ENCODE measurements around the gene CACNA1I.

CACNA1I gene

GRCh38 chr22:39524753-39525657 lies 45.5 kb upstream of the CACNA1I start:
- DNase-seq (ENCODE audit: extremely low spot score), result no peak
- TF ChIP-seq SP1 (IDR thresholded peaks at IDR 0.05), result no peak
- no peak for TF ChIP-seq L3MBTL2 (conservative IDR thresholded peaks at IDR 0.05)
- no peak for TF ChIP-seq FOXK2 (IDR thresholded peaks at IDR 0.05)
- TF ChIP-seq HDGF (IDR thresholded peaks at IDR 0.05; ENCODE audit: borderline replicate concordance), result no peak
- ChIA-PET CTCF (interaction anchor here (0.9 to 1.8 kb wide), 4 partner anchors 10 to 63 kb away, joined by 5 to 7 read pairs (median 6); no protein-coding TSS in a partner anchor), POLR2A (interaction anchor here (0.6 to 10.2 kb wide), 15 partner anchors 10 to 209 kb away, joined by 3 to 100 read pairs (median 3); partner anchors contain the start of genes MIEF1 and RPL3)

- no peak for DNase-seq (ENCODE audit: extremely low spot score)
- ChIA-PET CTCF (interaction anchor here (1.1 kb wide), 1 partner anchor 29 kb away, joined by 3 read pairs; no protein-coding TSS in a partner anchor), POLR2A (interaction anchor here (0.6 to 10.2 kb wide), 5 partner anchors 24 to 209 kb away, joined by 3 to 100 read pairs (median 10); partner anchors contain the start of gene MIEF1)
- TF ChIP-seq ZNF384 (IDR thresholded peaks at IDR 0.05) (no peak), HDGF (IDR thresholded peaks at IDR 0.05; ENCODE audit: borderline replicate concordance) (no peak), ARNT (IDR thresholded peaks at IDR 0.05) (no peak), LEF1 (IDR thresholded peaks at IDR 0.05; ENCODE audit: borderline replicate concordance) (no peak), BHLHE40 (IDR thresholded peaks at IDR 0.05; ENCODE audit: borderline replicate concordance) (no peak), PKNOX1 (IDR thresholded peaks at IDR 0.05) (no peak), L3MBTL2 (conservative IDR thresholded peaks at IDR 0.05) (no peak), TARDBP (IDR thresholded peaks at IDR 0.05) (no peak), CTBP1 (IDR thresholded peaks at IDR 0.05; ENCODE audit: borderline replicate concordance) (no peak), FOXM1 (IDR thresholded peaks at IDR 0.05; ENCODE audit: borderline replicate concordance) (no peak), ELF4 (IDR thresholded peaks at IDR 0.05) (no peak), FOXK2 (IDR thresholded peaks at IDR 0.05) (no peak), FOXA1 (IDR thresholded peaks at IDR 0.05) (no peak), NFRKB (IDR thresholded peaks at IDR 0.05) (no peak), SP1 (IDR thresholded peaks at IDR 0.05) (no peak), SUZ12 (IDR thresholded peaks at IDR 0.05) (no peak)
These were observed 44.9 kb upstream of the CACNA1I start for GRCh38 chr22:39525658-39525975.

GRCh38 chr22:39526736-39527171 lies 43.8 kb upstream of the CACNA1I start:
- ChIA-PET POLR2A (interaction anchor here (1.0 to 10.2 kb wide), 3 partner anchors 8 to 207 kb away, joined by 4 to 100 read pairs (median 5); partner anchors contain the start of genes MIEF1 and RPL3), CTCF (interaction anchor here (1.1 to 5.2 kb wide), 5 partner anchors 12 to 33 kb away, joined by 3 to 45 read pairs (median 4); no protein-coding TSS in a partner anchor)
- no peak for DNase-seq (ENCODE audit: extremely low spot score)
- TF ChIP-seq SUZ12 (IDR thresholded peaks at IDR 0.05) (no peak), ARNT (IDR thresholded peaks at IDR 0.05) (no peak), FOXK2 (IDR thresholded peaks at IDR 0.05) (no peak), LEF1 (IDR thresholded peaks at IDR 0.05; ENCODE audit: borderline replicate concordance) (no peak), CTBP1 (IDR thresholded peaks at IDR 0.05; ENCODE audit: borderline replicate concordance) (no peak), ZNF384 (IDR thresholded peaks at IDR 0.05) (no peak), HDGF (IDR thresholded peaks at IDR 0.05; ENCODE audit: borderline replicate concordance) (no peak), SP1 (IDR thresholded peaks at IDR 0.05) (no peak), TARDBP (IDR thresholded peaks at IDR 0.05) (no peak), PKNOX1 (IDR thresholded peaks at IDR 0.05) (no peak), ELF4 (IDR thresholded peaks at IDR 0.05) (no peak), L3MBTL2 (conservative IDR thresholded peaks at IDR 0.05) (no peak), FOXA1 (IDR thresholded peaks at IDR 0.05) (no peak), NFRKB (IDR thresholded peaks at IDR 0.05) (no peak)

- no peak for TF ChIP-seq FOXA1 (IDR thresholded peaks at IDR 0.05)
- no peak for TF ChIP-seq ARNT (IDR thresholded peaks at IDR 0.05)
- no peak for TF ChIP-seq BHLHE40 (IDR thresholded peaks at IDR 0.05; ENCODE audit: borderline replicate concordance)
- no peak for TF ChIP-seq NFRKB (IDR thresholded peaks at IDR 0.05)
- ChIA-PET CTCF (interaction anchor here (1.2 to 5.2 kb wide), 4 partner anchors 13 to 33 kb away, joined by 4 to 45 read pairs (median 18); no protein-coding TSS in a partner anchor), POLR2A (interaction anchor here (1.0 to 10.2 kb wide), 5 partner anchors 9 to 208 kb away, joined by 4 to 100 read pairs (median 11); partner anchors contain the start of genes MIEF1 and RPL3)
- no peak for DNase-seq (ENCODE audit: extremely low spot score)
These were observed 43.0 kb upstream of the CACNA1I start for GRCh38 chr22:39527481-39527961.

GRCh38 chr22:39528080-39528661 lies 42.4 kb upstream of the CACNA1I start:
- DNase-seq (ENCODE audit: extremely low spot score), result no peak

More at GRCh38 chr22:39528080-39528661, 42.4 kb upstream of the CACNA1I start:
- POLR2A ChIA-PET, result interaction anchor here (1.0 to 10.2 kb wide), 11 partner anchors 8 to 516 kb away, joined by 3 to 100 read pairs (median 11); partner anchors contain the start of genes ATF4, MIEF1 and RPL3
- TF ChIP-seq HDGF (IDR thresholded peaks at IDR 0.05; ENCODE audit: borderline replicate concordance) (0 out of 2 replicates have a peak, but pooled peaks have one; percentile 3), ELF4 (IDR thresholded peaks at IDR 0.05) (no peak)
- CTCF ChIA-PET, result interaction anchor here (0.8 to 5.2 kb wide), 10 partner anchors 8 to 76 kb away, joined by 3 to 45 read pairs (median 7); partner anchors contain the start of gene ATF4
